Astrocyte of the cerebellum (primary cell): ENCODE data around the gene GJA10.

Experiments
- DNase-seq: peaks from one replicate; pipeline ENCODE4 v3.0.0-alpha.2; 2011; ENCODE audit warnings: low read depth
- H3K4me3 ChIP-seq: 2 replicates; pipeline ENCODE4 v1.5.1; 2011; ENCODE audit warnings: mild to moderate bottlenecking, low read depth, low read length, moderate library complexity
- CTCF ChIP-seq: IDR thresholded peaks from 2 replicates; pipeline ENCODE4 v1.5.1; 2012; ENCODE audit warnings: low read length, low read depth, moderate library complexity, mild to moderate bottlenecking; ENCODE audit errors: missing control alignments
- in situ Hi-C: cut with HindIII; loops from 2 replicates; pipeline ENCODE4 v1.10.0; 2017; ENCODE audit warnings: low sequenced_read_pairs

The GJA10 gene

GRCh38 chr6:89866024-89866678 is 28.1 kb upstream of the GJA10 start:
- no peak for TF ChIP-seq CTCF
- DNase-seq = no peak
- in situ Hi-C loops = no loop called here
- H3K4me3 ChIP-seq = no peak overlapping the region

DNA sequence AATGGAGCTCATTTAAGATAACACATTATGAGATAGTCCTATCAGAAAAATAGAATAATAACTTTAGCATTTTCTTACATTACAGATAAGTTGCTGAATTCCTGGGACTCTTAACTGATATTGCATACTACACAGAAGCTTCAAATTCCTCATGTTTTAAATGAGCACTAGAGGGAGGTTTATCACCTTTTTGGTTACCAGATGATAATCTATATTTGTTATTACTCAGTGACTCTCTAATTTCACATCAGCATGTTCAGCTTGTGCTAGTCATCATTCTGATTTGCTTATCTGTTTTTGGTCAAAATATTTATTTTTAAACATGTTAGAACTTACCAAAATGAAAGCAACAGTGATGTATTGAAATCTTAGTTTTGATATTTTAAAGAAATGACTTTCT is 20.5 kb upstream of the GJA10 start:
- no peak for TF ChIP-seq CTCF
- DNase-seq = no peak
- in situ Hi-C loops = no loop called here
- no peak overlapping the region for H3K4me3 ChIP-seq

DNA sequence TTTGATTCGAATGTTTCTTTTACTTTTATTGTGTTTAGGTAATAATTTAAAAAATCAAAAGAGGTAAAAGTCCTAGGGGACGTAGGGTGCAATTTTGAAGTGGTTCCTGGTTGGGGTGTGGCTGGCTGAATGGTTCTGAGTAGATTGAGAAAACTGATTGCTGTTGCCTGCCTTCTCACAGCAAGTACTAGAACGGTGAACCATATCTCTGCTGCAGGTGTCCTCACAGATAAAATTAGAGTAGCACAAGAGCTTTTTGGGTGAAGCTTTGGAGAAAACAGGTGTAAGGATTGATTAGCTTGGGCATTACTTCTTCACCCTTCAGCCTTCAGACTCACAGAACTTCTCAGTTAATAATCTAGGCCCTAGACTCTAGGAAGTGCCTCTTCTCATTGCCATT is 19.8 kb upstream of the GJA10 start:
- no peak for DNase-seq
- TF ChIP-seq CTCF = no peak

DNA sequence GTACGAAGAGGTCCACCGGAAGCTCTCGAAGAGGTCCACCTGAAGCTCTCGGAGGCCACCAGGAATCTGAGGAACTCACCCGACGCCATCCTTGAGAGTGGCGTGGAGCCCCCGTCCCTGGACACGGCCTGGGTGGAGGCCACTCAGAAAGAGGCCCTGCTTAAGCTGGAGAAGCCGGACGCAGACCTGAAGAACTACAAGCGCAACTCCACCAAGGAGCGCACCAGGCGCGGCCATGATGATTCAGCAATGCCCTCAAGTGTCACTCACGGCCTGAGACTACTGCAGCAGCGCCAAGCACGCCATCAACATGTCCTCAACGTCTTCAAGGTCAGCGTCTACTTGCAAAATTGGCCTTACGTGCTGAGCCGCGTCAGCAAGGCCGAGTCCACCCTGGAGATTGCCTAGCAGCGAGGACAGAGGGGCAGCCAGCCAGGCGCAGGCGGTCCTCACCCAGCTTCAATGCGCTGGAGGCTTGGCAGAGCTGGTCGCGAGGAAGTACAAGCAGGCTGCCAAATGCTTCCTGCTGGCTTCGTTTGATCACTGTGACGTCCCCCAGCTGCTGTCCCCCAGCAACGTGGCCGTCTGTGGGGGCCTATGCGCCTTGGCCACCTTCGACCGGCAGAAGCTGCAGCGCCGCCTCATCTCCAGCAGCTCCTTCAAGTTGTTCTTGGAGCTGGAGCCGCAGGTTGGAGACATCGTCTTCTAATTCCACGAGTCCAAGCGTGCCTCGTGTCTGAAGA is 7.7 kb upstream of the GJA10 start:
- DNase-seq = no peak
- no peak for TF ChIP-seq CTCF
- in situ Hi-C loops = no loop called here
- no peak overlapping the region for H3K4me3 ChIP-seq

More for the DNA sequence above, 19.8 kb upstream of the GJA10 start:
- H3K4me3 ChIP-seq = no peak overlapping the region
- in situ Hi-C loops = no loop called here

- no peak for DNase-seq
- no peak for TF ChIP-seq CTCF
- in situ Hi-C loops = no loop called here
- H3K4me3 ChIP-seq = no peak overlapping the region
Observed at GRCh38 chr6:89887452-89888137, 6.7 kb upstream of the GJA10 start.

DNA sequence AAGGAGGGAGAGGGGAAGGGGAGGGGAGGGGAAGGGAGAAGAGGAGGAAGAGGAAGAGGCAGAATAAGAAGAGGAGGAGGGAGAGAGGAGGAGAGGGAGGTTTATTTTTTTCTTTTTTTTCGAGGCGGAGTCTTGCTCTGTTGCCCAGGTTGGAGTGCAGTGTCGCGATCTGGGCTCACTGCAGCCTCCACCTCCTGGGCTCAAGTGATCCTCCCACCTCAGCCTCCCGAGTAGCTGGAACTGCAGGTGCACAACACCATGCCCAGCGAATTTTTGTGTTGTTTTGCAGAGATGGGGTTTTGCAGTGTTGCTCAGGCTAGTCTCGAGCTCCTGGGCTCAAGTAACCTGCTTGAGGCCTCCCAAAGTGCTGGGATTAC is 6.1 kb upstream of the GJA10 start:
- TF ChIP-seq CTCF = no peak
- H3K4me3 ChIP-seq = no peak overlapping the region
- no peak for DNase-seq
- in situ Hi-C loops = no loop called here
